GM23338 (cell line): ENCODE results near the gene SPRYD4. TPM values are rescaled to one million over a fixed set of nuclear protein-coding genes. Genes with fewer than 3 reads are reported as not detected.

Experiments used
- ATAC-seq: fragments of 200-7000 bp; cut with Tn5 transposase; 3 replicates; pipeline ENCODE4 v1.9.1; 2020
- DNase-seq: peaks from one replicate; pipeline ENCODE4 v3.0.0-alpha.2; 2015; ENCODE audit warnings: low spot score
- H2AFZ ChIP-seq: fragments of 200-600 bp; sonication (generic); 2 replicates; pipeline ENCODE4 v1.8.0; 2016; ENCODE audit warnings: antibody characterized with exemption, mild to moderate bottlenecking, moderate library complexity
- H3F3A ChIP-seq: fragments of 200-600 bp; sonication (generic); replicated peaks from 2 replicates; pipeline ENCODE4 v1.8.0; 2017; ENCODE audit warnings: antibody characterized with exemption, mixed run types, low read depth
- H3K27ac ChIP-seq: fragments of 200-600 bp; sonication (generic); 2 replicates; pipeline ENCODE4 v1.6.1; 2016; ENCODE audit warnings: low read depth
- H3K27me3 ChIP-seq: fragments of 200-600 bp; sonication (generic); 2 replicates; pipeline ENCODE4 v1.8.0; 2016; ENCODE audit warnings: mild to moderate bottlenecking, mixed run types, moderate library complexity; ENCODE audit not compliant: insufficient read depth
- H3K36me3 ChIP-seq: fragments of 200-600 bp; sonication (generic); 2 replicates; pipeline ENCODE4 v1.8.0; 2016; ENCODE audit warnings: mild to moderate bottlenecking; ENCODE audit not compliant: insufficient read depth
- H3K4me1 ChIP-seq: fragments of 200-600 bp; sonication (generic); 2 replicates; pipeline ENCODE4 v1.8.0; 2016; ENCODE audit warnings: mild to moderate bottlenecking, moderate library complexity; ENCODE audit not compliant: insufficient read depth
- H3K4me2 ChIP-seq: fragments of 200-600 bp; sonication (generic); 2 replicates; pipeline ENCODE4 v1.7.1; 2017; ENCODE audit warnings: mixed run types
- H3K4me3 ChIP-seq: fragments of 200-600 bp; sonication (generic); 2 replicates; pipeline ENCODE4 v1.6.1; 2016; ENCODE audit warnings: mixed run types
- H3K79me2 ChIP-seq: fragments of 200-600 bp; sonication (generic); replicated peaks from 2 replicates; pipeline ENCODE4 v1.8.0; 2017; ENCODE audit warnings: mild to moderate bottlenecking; ENCODE audit not compliant: insufficient read depth
- H3K9me2 ChIP-seq: fragments of 200-600 bp; sonication (generic); 2 replicates; pipeline ENCODE4 v1.8.0; 2017; ENCODE audit not compliant: insufficient read depth
- H4K20me1 ChIP-seq: fragments of 200-600 bp; sonication (generic); replicated peaks from 2 replicates; pipeline ENCODE4 v1.8.0; 2017; ENCODE audit warnings: mild to moderate bottlenecking; ENCODE audit not compliant: insufficient read depth
- H3K27ac Mint-ChIP-seq: 2 replicates; pipeline ENCODE4 v1.8.0; 2020; ENCODE audit warnings: inconsistent platforms, mild to moderate bottlenecking, moderate library complexity, mixed read lengths
- H3K27me3 Mint-ChIP-seq: 3 replicates; pipeline ENCODE4 v1.8.0; 2022; ENCODE audit warnings: low read depth, mild to moderate bottlenecking, moderate library complexity, mixed read lengths, inconsistent platforms; ENCODE audit not compliant: insufficient read depth, poor library complexity
- H3K36me3 Mint-ChIP-seq: 3 replicates; pipeline ENCODE4 v1.8.0; 2021; ENCODE audit warnings: low read depth, mild to moderate bottlenecking, inconsistent platforms, moderate library complexity, mixed read lengths
- H3K4me1 Mint-ChIP-seq: 3 replicates; pipeline ENCODE4 v1.8.0; 2020; ENCODE audit warnings: mild to moderate bottlenecking, inconsistent platforms, mixed read lengths
- H3K4me3 Mint-ChIP-seq: 3 replicates; pipeline ENCODE4 v1.8.0; 2021; ENCODE audit warnings: moderate library complexity, mild to moderate bottlenecking, inconsistent platforms, mixed read lengths
- H3K9me3 Mint-ChIP-seq: 3 replicates; pipeline ENCODE4 v1.8.0; 2020; ENCODE audit warnings: moderate library complexity, mild to moderate bottlenecking, inconsistent platforms, mixed read lengths
- CREB1 ChIP-seq: fragments of 250-450 bp; sonication (Bioruptor Pico); IDR thresholded peaks from 2 replicates; pipeline ENCODE4 v1.5.0; 2020; ENCODE audit warnings: low read depth, mild to moderate bottlenecking, moderate library complexity
- CTCF ChIP-seq, 2 experiments: fragments of 200-600 bp in 1 of 2; sonication (generic) in 1 of 2; conservative IDR thresholded peaks; 2 replicates each; pipeline versions ENCODE4 v1.5.1 to v1.6.1; 2016 to 2017; ENCODE audit warnings: antibody characterized with exemption in 2 of 2, low read depth in 2 of 2, mild to moderate bottlenecking in 2 of 2, moderate library complexity in 1 of 2
- EZH2 ChIP-seq: fragments of 200-600 bp; sonication (generic); IDR thresholded peaks from one replicate; pipeline ENCODE4 v1.8.0; 2017; ENCODE audit warnings: antibody characterized with exemption, mild to moderate bottlenecking, low read depth; ENCODE audit not compliant: unreplicated experiment
- EZH2phosphoT487 ChIP-seq: fragments of 200-600 bp; sonication (generic); IDR thresholded peaks from one replicate; pipeline ENCODE4 v1.8.1; 2018; ENCODE audit warnings: antibody characterized with exemption; ENCODE audit not compliant: unreplicated experiment
- JUNB ChIP-seq: IDR thresholded peaks from one replicate; pipeline ENCODE4 v1.6.1; 2016; ENCODE audit warnings: antibody characterized with exemption; ENCODE audit not compliant: unreplicated experiment
- NANOG ChIP-seq: IDR thresholded peaks from 2 replicates; pipeline ENCODE4 v1.6.1; 2016; ENCODE audit warnings: antibody characterized with exemption, borderline replicate concordance
- POLR2AphosphoS5 ChIP-seq: IDR thresholded peaks from 2 replicates; pipeline ENCODE4 v1.6.1; 2016; ENCODE audit warnings: antibody characterized with exemption, low read depth
- REST ChIP-seq: IDR thresholded peaks from one replicate; pipeline ENCODE4 v1.6.1; 2018; ENCODE audit warnings: antibody characterized with exemption; ENCODE audit not compliant: unreplicated experiment
- STAT1 ChIP-seq: IDR thresholded peaks from one replicate; pipeline ENCODE4 v1.6.1; 2016; ENCODE audit warnings: antibody characterized with exemption; ENCODE audit not compliant: unreplicated experiment
- ZNF114 ChIP-seq: fragments of 250-450 bp; sonication (Bioruptor Pico); IDR thresholded peaks from 2 replicates; pipeline ENCODE4 v1.5.0; 2020; ENCODE audit warnings: mild to moderate bottlenecking, moderate library complexity
- ZNF331 ChIP-seq: fragments of 250-450 bp; sonication (Bioruptor Pico); IDR thresholded peaks from 2 replicates; pipeline ENCODE4 v1.5.0; 2020; ENCODE audit warnings: low read depth, mild to moderate bottlenecking, moderate library complexity
- polyA plus RNA-seq: library from polyadenylated mRNA; unstranded; fragments of >200 nt; fragmentation: Nextera tagmentation; extraction: Ambion mirVana; gene quantifications from 2 replicates; pipeline ENCODE4 v1.2.1, GENCODE V29; 2016
- total RNA-seq: library from RNA; depleted of rRNA; stranded (reverse); fragments of >200 nt; shearing (Covaris generic); gene quantifications from 2 replicates; pipeline ENCODE4 v1.2.3, GENCODE V29; 2014
- TF ChIP-seq, protein P1 (sequence below): IDR thresholded peaks from 2 replicates; pipeline ENCODE4 v1.6.1; 2016; ENCODE audit warnings: antibody characterized with exemption
- TF ChIP-seq, protein P2 (sequence below): fragments of 250-450 bp; sonication (Bioruptor Pico); IDR thresholded peaks from 2 replicates; pipeline ENCODE4 v1.5.0; 2020; ENCODE audit warnings: mild to moderate bottlenecking, moderate library complexity

SPRYD4 gene
- total and polyA plus RNA-seq, 2 experiments from 2014 or later, result 2.1 to 3.1 TPM

GRCh38 chr12:56461235-56462159, 6.9 kb upstream of the SPRYD4 start:
- ATAC-seq (no peak), DNase-seq (no peak)
- Histone ChIP-seq H4K20me1 (no peaks in the 10 kb centered on the region), H3K79me2 (no peaks in the 10 kb centered on the region), H3K36me3 (no peaks in the 10 kb centered on the region), H3K4me1 (peaks cover 13% of the 10 kb centered on the region), H3F3A (peaks cover 8% of the 10 kb centered on the region; the same call in 1 of the 2 replicates), H3K9me2 (no peaks in the 10 kb centered on the region), H2AFZ (no peak overlapping the region), H3K27ac (no peak overlapping the region), H3K4me2 (no peak overlapping the region), H3K27me3 (no peaks in the 10 kb centered on the region), H3K4me3 (no peak overlapping the region)
- Mint-ChIP-seq H3K27me3 (peaks cover 4% of the 10 kb centered on the region), H3K9me3 (no peaks in the 10 kb centered on the region), H3K27ac (no peak overlapping the region), H3K4me3 (no peak overlapping the region), H3K4me1 (peaks cover 18% of the 10 kb centered on the region), H3K36me3 (no peaks in the 10 kb centered on the region)
- TF ChIP-seq ZNF331, result no peak
- TF ChIP-seq EZH2, result no peak
- TF ChIP-seq CREB1 (CRISPR knock-in tag), result no peak
- TF ChIP-seq, protein P1, sequence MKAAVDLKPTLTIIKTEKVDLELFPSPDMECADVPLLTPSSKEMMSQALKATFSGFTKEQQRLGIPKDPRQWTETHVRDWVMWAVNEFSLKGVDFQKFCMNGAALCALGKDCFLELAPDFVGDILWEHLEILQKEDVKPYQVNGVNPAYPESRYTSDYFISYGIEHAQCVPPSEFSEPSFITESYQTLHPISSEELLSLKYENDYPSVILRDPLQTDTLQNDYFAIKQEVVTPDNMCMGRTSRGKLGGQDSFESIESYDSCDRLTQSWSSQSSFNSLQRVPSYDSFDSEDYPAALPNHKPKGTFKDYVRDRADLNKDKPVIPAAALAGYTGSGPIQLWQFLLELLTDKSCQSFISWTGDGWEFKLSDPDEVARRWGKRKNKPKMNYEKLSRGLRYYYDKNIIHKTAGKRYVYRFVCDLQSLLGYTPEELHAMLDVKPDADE, result no peak
- TF ChIP-seq REST, result no peak
- TF ChIP-seq CTCF (conservative IDR thresholded peaks at IDR 0.05; ENCODE audit: low read depth in 2 of 2), result no peak
- TF ChIP-seq, protein P2, sequence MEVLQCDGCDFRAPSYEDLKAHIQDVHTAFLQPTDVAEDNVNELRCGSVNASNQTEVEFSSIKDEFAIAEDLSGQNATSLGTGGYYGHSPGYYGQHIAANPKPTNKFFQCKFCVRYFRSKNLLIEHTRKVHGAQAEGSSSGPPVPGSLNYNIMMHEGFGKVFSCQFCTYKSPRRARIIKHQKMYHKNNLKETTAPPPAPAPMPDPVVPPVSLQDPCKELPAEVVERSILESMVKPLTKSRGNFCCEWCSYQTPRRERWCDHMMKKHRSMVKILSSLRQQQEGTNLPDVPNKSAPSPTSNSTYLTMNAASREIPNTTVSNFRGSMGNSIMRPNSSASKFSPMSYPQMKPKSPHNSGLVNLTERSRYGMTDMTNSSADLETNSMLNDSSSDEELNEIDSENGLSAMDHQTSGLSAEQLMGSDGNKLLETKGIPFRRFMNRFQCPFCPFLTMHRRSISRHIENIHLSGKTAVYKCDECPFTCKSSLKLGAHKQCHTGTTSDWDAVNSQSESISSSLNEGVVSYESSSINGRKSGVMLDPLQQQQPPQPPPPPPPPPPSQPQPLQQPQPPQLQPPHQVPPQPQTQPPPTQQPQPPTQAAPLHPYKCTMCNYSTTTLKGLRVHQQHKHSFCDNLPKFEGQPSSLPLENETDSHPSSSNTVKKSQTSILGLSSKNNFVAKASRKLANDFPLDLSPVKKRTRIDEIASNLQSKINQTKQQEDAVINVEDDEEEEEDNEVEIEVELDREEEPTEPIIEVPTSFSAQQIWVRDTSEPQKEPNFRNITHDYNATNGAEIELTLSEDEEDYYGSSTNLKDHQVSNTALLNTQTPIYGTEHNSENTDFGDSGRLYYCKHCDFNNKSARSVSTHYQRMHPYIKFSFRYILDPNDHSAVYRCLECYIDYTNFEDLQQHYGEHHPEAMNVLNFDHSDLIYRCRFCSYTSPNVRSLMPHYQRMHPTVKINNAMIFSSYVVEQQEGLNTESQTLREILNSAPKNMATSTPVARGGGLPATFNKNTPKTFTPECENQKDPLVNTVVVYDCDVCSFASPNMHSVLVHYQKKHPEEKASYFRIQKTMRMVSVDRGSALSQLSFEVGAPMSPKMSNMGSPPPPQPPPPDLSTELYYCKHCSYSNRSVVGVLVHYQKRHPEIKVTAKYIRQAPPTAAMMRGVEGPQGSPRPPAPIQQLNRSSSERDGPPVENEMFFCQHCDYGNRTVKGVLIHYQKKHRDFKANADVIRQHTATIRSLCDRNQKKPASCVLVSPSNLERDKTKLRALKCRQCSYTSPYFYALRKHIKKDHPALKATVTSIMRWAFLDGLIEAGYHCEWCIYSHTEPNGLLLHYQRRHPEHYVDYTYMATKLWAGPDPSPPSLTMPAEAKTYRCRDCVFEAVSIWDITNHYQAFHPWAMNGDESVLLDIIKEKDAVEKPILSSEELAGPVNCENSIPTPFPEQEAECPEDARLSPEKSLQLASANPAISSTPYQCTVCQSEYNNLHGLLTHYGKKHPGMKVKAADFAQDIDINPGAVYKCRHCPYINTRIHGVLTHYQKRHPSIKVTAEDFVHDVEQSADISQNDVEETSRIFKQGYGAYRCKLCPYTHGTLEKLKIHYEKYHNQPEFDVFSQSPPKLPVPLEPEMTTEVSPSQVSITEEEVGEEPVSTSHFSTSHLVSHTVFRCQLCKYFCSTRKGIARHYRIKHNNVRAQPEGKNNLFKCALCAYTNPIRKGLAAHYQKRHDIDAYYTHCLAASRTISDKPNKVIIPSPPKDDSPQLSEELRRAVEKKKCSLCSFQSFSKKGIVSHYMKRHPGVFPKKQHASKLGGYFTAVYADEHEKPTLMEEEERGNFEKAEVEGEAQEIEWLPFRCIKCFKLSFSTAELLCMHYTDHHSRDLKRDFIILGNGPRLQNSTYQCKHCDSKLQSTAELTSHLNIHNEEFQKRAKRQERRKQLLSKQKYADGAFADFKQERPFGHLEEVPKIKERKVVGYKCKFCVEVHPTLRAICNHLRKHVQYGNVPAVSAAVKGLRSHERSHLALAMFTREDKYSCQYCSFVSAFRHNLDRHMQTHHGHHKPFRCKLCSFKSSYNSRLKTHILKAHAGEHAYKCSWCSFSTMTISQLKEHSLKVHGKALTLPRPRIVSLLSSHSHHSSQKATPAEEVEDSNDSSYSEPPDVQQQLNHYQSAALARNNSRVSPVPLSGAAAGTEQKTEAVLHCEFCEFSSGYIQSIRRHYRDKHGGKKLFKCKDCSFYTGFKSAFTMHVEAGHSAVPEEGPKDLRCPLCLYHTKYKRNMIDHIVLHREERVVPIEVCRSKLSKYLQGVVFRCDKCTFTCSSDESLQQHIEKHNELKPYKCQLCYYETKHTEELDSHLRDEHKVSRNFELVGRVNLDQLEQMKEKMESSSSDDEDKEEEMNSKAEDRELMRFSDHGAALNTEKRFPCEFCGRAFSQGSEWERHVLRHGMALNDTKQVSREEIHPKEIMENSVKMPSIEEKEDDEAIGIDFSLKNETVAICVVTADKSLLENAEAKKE (CRISPR knock-in tag), result no peak
- no peak for TF ChIP-seq EZH2phosphoT487
- no peak for TF ChIP-seq NANOG
- TF ChIP-seq STAT1, result no peak
- no peak for TF ChIP-seq ZNF114 (CRISPR knock-in tag)
- TF ChIP-seq JUNB, result no peak
- TF ChIP-seq POLR2AphosphoS5, result no peak
